NCI-H187 (cell line): ENCODE data around the gene LRIG2.
"Not testable (repeated sequence)": the region's sequence is repeated elsewhere in the genome, so short reads cannot be mapped to it uniquely, and the experiment has no call there.

Source experiments
- DNase-seq, 2 experiments: peaks; one replicate each; lab custom pipeline; 2025; lab: John Stamatoyannopoulos, UW

Gene LRIG2

GRCh38 chr1:113129529-113130185 lies 56.7 kb downstream of the LRIG2 start:
- no peak for DNase-seq

- no peak for DNase-seq
Measured at GRCh38 chr1:113133038-113133437, 60.0 kb downstream of the LRIG2 start.

GRCh38 chr1:113133759-113134158 lies 60.8 kb downstream of the LRIG2 start:
- no peak for DNase-seq

- no peak for DNase-seq
Measured at GRCh38 chr1:113135460-113135859, 62.5 kb downstream of the LRIG2 start.

- no peak for DNase-seq
Measured at GRCh38 chr1:113136476-113136875, 63.5 kb downstream of the LRIG2 start.

- no peak for DNase-seq
Measured at GRCh38 chr1:113137563-113137962, 64.6 kb downstream of the LRIG2 start.

GRCh38 chr1:113138778-113139177 lies 65.8 kb downstream of the LRIG2 start:
- no peak for DNase-seq

- DNase-seq: no peak
Measured at GRCh38 chr1:113140176-113140575, 67.2 kb downstream of the LRIG2 start.

GRCh38 chr1:113140588-113141446 lies 67.8 kb downstream of the LRIG2 start:
- DNase-seq: peak; percentile 11 to 19

GRCh38 chr1:113141650-113142473 lies 68.9 kb downstream of the LRIG2 start:
- DNase-seq: no peak

- no peak for DNase-seq
Measured at GRCh38 chr1:113142791-113143190, 69.8 kb downstream of the LRIG2 start.

GRCh38 chr1:113146242-113147072 lies 73.5 kb downstream of the LRIG2 start:
- no peak for DNase-seq

GRCh38 chr1:113147073-113147625 lies 74.2 kb downstream of the LRIG2 start:
- no peak for DNase-seq

- no peak for DNase-seq
Measured at GRCh38 chr1:113147826-113148225, 74.8 kb downstream of the LRIG2 start.

- not testable (repeated sequence) for DNase-seq
Measured at GRCh38 chr1:113150494-113150893, 77.5 kb downstream of the LRIG2 start.

- DNase-seq: no peak
Measured at GRCh38 chr1:113153116-113153803, 80.3 kb downstream of the LRIG2 start.

GRCh38 chr1:113156368-113156767 lies 83.4 kb downstream of the LRIG2 start:
- no peak for DNase-seq

GRCh38 chr1:113158743-113159142 lies 85.7 kb downstream of the LRIG2 start:
- DNase-seq: not testable (repeated sequence)

GRCh38 chr1:113166473-113166872 lies 93.5 kb downstream of the LRIG2 start:
- DNase-seq: no peak

- DNase-seq: no peak
Measured at GRCh38 chr1:113168946-113169345, 95.9 kb downstream of the LRIG2 start.

GRCh38 chr1:113169591-113169990 lies 96.6 kb downstream of the LRIG2 start:
- no peak for DNase-seq
